GM19193 (cell line): Measurements from ENCODE around the gene EEF1B2.

ENCODE experiments used
- POLR2A ChIP-seq: IDR thresholded peaks from 4 replicates; pipeline ENCODE4 v1.6.1; 2011; ENCODE audit not compliant: insufficient read depth, insufficient read length; ENCODE audit errors: extremely low read depth

Gene EEF1B2

DNA sequence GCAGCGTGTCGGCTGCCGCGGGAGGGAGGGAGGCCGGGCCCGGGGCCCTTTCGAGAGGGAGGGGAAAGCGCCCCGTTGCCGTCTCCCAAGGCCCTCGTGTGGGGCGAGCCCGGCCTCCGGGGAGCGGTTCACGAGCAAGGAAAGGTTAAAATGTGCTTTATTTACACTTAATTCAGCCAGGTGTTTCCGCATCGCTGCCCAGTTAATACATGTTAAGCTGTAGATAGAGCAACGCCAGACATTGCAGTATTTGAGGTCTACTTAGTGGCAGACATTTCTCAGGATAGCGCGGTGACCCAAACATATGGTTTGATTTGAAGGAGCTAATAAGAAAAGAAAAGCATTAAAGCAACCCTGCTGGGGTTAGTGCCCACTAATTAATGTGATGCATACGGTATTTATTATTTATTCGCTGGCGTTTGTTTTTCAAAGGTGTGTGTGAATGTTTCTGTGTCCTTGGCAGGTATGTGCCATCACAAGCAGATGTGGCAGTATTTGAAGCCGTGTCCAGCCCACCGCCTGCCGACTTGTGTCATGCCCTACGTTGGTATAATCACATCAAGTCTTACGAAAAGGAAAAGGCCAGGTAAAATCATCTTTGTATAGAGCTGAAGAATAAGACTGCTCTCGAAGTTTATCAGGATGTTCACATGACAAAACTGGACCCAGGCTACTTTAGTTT lies 571 bp downstream of the EEF1B2 start:
- no peak for TF ChIP-seq POLR2A

- TF ChIP-seq POLR2A = no peak
Measured at GRCh38 chr2:206160807-206161179, 1.1 kb downstream of the EEF1B2 start.

- TF ChIP-seq POLR2A = no peak
Measured at GRCh38 chr2:206163251-206163880, 3.7 kb downstream of the EEF1B2 start.

DNA sequence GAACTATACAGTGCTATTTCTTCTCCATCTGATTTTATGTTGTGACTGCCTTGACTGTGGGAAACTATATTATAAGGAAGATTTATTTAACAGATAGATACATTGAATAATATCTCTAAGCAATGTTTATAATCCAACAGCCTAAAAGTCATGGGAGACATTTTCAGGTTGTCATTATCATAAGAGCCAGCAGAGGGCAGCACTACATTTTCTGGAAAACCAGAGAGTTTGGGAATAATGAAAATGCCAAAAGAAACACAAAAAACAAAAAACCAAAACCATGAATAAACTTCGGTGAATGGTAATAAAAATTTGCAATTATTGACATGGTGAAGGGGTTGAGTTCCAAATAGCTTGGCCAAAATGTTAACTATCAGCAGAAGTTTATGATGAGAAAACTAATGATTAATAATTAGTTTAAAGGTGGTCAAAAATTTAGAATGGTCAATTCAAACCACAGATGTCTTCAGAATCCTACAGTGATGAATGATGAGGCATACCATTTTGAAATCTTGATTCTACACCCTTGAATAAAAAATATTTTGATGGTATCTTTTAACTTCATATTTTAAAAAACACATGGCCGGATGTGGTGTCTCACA lies 4.7 kb downstream of the EEF1B2 start:
- TF ChIP-seq POLR2A = no peak

DNA sequence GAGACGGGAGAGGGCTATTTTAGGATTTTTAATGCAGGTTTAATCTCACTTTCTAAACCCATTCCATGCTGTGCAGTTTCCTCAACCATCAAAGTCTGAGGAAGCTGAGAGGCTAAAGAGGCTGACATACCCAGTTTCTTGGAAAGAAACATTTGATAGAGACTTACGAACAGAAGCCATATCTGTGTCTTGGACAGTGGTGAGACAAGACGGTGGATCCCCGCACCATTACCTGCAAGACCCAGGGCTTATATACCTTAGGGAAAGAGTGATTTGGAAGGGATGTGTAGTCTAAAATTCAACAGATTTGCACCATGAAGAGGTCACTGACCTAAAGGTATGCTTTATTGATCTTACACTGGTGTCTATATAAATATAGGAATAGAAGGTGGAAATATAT lies 13.5 kb downstream of the EEF1B2 start:
- TF ChIP-seq POLR2A = no peak

GRCh38 chr2:206176121-206176520 lies 16.4 kb downstream of the EEF1B2 start:
- no peak for TF ChIP-seq POLR2A

GRCh38 chr2:206176901-206177300 lies 17.2 kb downstream of the EEF1B2 start:
- no peak for TF ChIP-seq POLR2A

- TF ChIP-seq POLR2A = no peak
Measured at GRCh38 chr2:206189691-206190090, 30.0 kb downstream of the EEF1B2 start.

DNA sequence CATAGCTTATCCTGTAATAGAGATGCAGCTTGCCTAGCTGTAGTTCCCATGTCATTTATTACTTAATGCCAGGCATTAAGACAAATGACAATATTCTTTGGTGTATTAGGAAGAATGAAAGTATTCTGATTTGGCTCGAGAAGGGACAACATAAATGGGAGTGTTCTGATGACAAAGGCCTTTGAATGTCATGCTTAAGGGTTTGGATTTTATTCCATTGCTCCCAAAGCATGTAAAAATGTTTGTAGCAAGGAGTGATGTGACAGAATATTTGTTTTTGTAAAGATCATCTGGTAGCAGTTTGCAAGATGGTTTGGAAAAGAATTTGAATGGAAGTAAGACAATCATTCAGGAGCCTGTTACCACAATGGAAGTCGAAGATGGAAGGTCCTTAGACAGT lies 30.4 kb downstream of the EEF1B2 start:
- no peak for TF ChIP-seq POLR2A

DNA sequence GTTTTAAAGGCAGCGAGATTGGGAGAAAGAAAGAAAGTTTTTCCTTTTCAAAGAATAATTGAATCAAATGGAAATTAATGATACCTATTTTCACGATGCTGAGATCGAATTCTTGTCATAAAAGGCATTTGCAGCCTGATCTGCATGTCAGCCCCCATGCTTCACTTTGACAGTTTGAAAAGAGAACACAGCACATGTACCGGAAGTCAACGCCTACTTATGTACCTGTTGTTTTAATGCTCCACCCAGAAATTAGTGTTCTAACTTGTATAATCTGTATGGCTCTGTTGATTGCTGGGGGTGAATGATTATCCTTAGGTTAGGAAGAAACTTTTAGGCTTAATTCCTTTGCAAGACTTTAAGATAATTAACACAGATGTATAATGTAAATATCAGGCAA lies 31.0 kb downstream of the EEF1B2 start:
- TF ChIP-seq POLR2A = no peak

DNA sequence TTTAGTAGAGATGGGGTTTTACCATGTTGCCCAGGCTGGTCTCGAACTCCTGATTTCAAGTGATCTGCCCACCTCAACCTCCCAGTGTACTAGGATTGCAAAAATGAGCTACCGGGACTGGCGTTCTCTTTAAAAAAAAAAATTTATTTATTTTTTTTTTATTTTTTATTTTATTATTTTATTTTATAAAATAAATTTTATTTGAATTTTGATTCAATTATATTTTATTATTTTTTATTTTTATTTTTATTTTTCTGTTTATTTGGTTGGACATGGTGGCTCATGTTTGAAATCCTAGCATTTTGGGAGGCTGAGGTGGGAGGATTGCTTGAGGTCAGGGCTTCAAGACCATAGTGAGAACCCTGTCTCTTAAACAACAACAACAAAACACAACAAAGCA lies 32.5 kb downstream of the EEF1B2 start:
- TF ChIP-seq POLR2A = no peak

DNA sequence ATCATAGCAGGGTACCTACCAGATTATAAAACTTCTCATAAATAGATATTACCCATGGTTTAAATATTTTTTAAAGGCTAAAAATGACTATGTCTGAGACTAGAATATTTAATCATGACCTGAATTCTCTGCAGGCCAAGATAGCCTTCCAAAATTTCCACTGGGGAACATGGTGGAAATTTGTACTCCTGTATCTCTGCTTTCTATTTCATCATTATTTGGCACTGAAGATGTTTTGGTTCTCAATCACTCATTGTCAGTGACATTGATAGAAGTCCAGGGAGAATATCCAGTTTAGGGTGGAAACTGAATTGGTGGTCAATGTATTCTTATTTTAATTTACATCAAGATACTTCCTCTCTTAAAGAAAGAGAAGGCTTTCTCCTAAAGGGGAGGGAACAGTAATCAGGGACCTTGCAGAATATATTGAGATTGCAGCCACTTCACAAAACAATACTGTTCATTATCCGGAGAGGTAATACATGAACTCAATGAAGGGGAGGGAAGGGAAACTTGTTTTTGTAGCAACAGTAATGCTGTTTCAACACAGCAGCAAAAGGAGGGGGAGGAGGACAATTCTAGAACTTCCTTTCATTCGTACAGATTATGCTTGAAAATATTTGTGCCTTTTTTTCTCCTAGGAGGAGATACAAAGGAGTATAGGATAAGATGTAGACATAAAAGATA lies 34.1 kb downstream of the EEF1B2 start:
- TF ChIP-seq POLR2A = no peak

GRCh38 chr2:206198677-206199076 lies 39.0 kb downstream of the EEF1B2 start:
- no peak for TF ChIP-seq POLR2A

- no peak for TF ChIP-seq POLR2A
Measured at GRCh38 chr2:206201075-206201848, 41.6 kb downstream of the EEF1B2 start.

DNA sequence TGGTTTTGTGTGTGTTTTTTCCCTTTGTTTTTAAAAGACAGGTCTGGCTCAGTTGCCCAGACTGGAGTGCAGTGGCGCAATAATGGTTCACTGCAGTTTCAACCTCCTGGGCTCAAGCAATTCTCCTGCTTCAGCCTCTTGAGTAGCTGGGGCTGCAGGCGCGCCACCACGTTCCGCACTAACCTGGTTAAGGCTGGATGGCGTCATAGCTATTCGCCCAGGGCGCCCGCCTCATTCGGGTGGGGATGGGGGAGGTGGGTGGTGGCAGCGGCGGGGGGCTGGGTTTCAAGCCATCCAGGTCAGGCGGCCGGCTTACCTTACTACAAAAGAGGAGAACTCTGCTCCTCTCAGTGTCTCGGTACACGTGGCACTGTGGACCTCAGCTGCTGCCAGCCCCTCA lies 42.8 kb downstream of the EEF1B2 start:
- TF ChIP-seq POLR2A = no peak
